ENCODE results near the gene TUBA3E.
A peak's percentile ranks its signal among the peaks of the same experiment; 100 is the strongest.
"Not testable (repeated sequence)": the region's sequence is repeated elsewhere in the genome, so short reads cannot be mapped to it uniquely, and the experiment has no call there.

TUBA3E gene

DNA sequence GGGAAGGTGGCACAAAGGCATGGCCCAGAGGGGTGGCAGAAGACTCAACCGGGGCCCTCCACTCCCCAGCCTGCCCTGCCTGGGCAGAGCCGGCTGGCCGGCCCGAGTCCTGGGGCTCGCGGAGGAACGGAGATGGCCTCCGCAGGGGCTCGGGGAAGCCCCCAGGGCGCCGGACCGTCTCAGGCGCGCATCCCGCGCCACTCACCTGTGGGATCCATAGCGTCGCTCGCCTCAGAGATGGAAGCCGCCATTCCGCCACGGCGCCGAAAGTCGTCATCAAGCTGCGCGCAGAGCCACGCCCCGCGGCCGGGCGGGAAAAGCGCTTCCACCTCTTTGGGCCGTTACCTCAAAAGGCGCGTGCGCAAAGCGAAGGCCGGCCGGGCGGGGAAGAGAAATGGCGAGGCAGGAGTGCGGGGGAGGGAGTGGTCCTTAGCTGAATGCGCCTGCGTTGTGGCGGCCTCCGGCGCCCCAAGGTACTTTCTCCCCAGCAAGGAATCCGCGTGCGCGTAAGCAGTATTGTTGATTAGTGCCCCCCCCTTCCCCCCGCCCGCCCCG lies 16.8 kb downstream of the TUBA3E start, which contains the start of gene SMPD4:
Gene SMPD4 (minus strand): TSS at position 278 of the 555 bp plus-strand sequence. CDS start 5,010 bp downstream, outside the sequence.
- TF ChIP-seq, protein P1, sequence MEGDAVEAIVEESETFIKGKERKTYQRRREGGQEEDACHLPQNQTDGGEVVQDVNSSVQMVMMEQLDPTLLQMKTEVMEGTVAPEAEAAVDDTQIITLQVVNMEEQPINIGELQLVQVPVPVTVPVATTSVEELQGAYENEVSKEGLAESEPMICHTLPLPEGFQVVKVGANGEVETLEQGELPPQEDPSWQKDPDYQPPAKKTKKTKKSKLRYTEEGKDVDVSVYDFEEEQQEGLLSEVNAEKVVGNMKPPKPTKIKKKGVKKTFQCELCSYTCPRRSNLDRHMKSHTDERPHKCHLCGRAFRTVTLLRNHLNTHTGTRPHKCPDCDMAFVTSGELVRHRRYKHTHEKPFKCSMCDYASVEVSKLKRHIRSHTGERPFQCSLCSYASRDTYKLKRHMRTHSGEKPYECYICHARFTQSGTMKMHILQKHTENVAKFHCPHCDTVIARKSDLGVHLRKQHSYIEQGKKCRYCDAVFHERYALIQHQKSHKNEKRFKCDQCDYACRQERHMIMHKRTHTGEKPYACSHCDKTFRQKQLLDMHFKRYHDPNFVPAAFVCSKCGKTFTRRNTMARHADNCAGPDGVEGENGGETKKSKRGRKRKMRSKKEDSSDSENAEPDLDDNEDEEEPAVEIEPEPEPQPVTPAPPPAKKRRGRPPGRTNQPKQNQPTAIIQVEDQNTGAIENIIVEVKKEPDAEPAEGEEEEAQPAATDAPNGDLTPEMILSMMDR (IDR thresholded peaks at IDR 0.05; ENCODE audit: borderline replicate concordance, insufficient read depth, low read depth, low read length): no peak
- peak within 1 kb of the TSS; percentile 78 for H3K4me3 ChIP-seq (ENCODE audit: low read depth, low read length)

DNA sequence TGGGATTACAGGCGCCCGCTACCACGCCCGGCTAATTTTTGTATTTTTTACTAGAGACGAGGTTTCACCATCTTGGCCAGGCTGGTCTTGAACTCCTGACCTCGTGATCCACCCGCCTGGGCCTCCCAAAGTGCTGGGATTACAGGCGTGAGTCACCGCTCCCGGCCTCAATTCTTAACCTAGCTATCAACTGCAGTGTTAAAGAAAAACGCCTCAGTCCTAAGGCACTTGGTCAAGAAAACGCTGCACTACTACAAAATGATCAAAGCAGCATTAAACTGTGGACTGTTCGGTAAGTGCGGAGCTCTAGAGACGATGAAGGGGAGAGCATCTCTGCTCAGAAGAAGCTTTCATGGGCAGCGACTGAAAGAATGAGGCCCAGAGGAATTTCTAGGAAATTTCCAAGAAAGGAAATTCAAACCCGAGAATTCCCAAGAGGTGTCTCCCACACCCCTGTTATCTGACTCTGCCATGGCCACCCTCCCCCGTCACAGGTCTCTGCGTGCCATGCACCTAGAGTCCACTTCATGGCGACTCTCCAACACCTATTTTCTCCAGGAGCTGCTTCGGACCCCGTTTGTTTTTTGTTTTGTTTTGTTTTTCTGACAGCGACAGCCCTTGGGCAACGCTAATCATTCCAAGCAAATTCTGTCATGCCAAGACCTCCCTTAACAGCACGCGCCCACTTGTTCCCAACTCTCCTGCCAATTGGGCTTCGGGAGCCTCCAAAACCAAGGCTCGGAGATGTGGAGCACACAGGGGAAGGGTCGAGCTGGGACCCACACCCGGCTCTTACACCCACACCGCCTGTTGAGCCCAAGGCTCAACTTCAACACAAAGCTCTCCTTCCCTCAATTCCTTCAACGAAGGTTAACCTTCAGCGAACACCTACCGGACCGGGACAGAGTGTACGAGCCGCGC lies 17.6 kb downstream of the TUBA3E start:
- H3K4me3 ChIP-seq (ENCODE audit: low read depth, low read length): peak overlapping the region; percentile 78

DNA sequence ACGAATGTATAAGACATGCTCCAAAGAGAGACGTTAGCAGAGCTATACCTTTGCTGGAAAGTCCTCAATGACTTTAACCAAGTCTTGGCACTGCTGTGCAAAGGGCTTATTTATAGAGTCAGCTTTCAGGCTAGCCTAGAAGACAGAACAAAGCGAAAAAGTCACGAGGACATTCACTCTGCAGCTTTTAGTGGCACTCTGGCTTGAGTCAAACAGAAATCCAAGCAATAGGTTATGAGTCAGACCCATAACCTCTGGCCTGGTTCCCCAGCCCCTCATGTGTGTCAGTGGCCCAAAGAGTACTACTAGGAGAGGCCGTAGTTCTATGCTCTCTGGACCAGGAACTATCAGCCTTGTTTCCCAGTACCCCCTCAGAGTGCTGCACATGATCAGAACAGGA lies 23.4 kb downstream of the TUBA3E start:
- not testable (repeated sequence) for H3K4me3 ChIP-seq (ENCODE audit: low read depth, low read length)

DNA sequence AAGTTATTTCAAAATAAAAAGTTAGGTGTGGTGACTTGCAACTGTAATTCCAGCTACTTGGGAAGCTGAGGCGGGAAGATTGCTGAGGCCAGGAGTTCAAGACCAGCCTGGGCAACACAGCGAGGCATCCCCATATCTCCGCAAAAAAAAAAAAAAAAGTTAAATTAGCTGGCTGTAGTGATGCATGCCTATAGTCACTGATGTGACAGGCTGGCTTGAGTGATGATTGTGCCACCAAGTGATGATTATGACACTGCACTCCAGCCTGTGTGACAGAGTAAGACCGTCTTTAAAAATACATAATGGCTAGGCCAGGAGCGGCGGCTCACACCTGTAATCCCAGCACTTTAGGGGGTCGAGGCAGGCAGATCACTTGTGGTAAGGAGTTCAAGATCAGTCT lies 28.3 kb downstream of the TUBA3E start:
- H3K4me3 ChIP-seq (ENCODE audit: low read depth, low read length): no peak overlapping the region
- TF ChIP-seq, protein P1 (IDR thresholded peaks at IDR 0.05; ENCODE audit: borderline replicate concordance, insufficient read depth, low read depth, low read length): no peak

DNA sequence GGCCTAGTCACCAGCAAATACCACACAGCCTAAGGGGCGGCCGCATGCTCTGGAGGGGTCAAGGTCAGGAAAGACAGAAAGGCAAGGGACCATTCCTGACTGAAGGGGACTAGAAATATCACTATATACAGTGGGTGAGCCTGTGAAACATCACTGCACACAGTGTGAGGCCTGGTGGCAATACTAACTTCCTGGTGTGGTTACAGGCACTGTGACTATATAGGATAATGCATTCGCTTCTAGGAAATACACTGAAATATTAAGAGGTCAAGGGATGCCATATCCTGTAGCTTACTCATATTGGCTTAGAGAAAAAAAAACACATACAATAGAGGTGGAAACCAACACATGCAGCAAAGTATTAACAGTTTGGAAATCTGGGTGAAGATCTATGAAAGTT lies 29.1 kb downstream of the TUBA3E start:
- H3K4me3 ChIP-seq (ENCODE audit: low read depth, low read length): not testable (repeated sequence)

DNA sequence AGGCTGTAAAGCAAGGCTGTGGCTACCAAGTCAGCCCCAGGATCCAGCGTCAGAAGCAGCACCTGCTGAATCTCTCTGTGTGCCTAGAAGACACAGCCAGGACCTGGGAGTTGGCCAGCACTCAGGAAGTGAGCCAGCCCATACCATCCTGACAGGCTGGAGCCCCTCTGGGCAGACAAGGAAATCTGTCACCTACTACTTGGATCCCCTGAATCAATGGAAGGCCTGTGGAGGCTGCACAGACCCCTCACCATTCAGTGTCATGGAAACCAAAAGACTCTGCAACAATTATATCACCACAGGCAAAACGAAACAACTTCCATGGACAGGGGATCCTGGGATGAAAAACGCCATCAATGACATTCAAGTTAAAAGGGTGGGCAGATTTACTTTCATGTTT lies 31.6 kb downstream of the TUBA3E start:
- not testable (repeated sequence) for H3K4me3 ChIP-seq (ENCODE audit: low read depth, low read length)

DNA sequence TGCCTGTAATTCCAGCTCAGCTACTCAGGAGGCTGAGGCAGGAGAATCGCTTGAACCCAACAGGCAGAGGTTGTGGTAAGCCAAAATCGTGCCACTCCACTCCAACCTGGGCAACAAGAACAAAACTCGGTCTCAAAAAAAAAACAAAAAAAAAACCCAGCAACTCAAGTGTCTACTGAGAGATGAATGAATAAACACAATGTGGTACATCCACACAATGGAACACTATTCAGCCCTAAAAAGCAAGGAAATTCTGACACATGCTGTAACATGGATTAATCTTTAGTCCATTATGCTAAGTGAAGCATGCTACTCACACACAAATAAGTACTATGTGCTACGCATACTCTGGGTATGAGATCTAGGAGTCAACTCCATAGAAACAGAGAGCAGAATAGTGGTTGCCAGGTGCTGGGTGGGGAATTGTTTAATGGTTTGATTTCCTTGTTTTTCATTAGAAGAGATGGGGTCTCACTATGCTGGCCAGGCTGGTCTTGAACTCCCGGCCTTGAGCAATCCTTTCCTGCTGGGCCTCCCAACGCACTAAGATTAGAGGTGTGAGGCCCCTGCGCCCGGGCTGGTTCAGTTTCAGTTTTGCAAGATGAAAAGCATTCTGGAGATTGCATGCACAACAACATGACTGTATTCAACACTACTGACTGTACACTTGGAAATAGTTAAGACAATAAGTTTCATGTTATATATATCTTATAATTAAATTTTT lies 32.8 kb downstream of the TUBA3E start:
- no peak overlapping the region for H3K4me3 ChIP-seq (ENCODE audit: low read depth, low read length)
- TF ChIP-seq, protein P1 (IDR thresholded peaks at IDR 0.05; ENCODE audit: borderline replicate concordance, insufficient read depth, low read depth, low read length): no peak

DNA sequence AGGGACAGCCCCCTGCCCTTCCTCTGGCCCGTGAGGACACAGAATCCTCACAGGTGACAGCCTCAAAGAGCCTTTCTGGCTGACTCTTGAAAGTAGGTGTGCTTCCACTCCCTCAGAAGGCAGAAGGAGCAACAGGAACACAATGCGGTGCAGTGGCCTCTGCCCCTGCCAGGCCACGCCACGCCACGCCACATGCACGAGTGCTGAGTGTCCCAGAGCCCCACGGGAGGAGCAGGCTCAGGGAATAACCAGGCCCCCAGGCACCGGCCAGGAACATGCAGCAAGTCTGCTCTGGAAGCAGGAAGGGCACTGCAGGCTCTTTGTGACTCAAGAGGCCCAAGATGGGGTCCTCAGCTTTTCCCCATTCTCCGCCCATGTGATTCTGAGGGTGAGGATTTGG lies 35.3 kb downstream of the TUBA3E start:
- TF ChIP-seq, protein P1 (IDR thresholded peaks at IDR 0.05; ENCODE audit: borderline replicate concordance, insufficient read depth, low read depth, low read length): no peak
- no peak overlapping the region for H3K4me3 ChIP-seq (ENCODE audit: low read depth, low read length)

DNA sequence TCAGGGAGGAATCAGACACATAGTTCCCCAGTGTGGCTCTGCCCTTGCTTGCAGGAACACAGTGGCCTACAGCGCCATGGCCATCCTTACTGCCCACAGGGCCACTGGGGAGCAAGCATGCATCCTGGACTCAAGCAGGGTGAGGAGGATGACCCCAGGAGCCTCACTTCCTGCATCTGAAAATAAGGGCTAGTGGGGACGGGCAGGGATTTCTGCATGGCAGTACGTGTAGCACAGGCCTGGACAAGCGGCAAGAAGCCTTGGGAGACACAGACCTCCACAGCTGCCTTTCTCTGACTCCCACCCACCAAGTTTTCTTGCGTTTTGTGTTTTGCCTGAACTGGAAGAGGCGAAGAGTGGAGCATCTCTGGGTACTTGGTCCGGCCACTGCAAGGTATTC lies 35.8 kb downstream of the TUBA3E start:
- not testable (repeated sequence) for H3K4me3 ChIP-seq (ENCODE audit: low read depth, low read length)

DNA sequence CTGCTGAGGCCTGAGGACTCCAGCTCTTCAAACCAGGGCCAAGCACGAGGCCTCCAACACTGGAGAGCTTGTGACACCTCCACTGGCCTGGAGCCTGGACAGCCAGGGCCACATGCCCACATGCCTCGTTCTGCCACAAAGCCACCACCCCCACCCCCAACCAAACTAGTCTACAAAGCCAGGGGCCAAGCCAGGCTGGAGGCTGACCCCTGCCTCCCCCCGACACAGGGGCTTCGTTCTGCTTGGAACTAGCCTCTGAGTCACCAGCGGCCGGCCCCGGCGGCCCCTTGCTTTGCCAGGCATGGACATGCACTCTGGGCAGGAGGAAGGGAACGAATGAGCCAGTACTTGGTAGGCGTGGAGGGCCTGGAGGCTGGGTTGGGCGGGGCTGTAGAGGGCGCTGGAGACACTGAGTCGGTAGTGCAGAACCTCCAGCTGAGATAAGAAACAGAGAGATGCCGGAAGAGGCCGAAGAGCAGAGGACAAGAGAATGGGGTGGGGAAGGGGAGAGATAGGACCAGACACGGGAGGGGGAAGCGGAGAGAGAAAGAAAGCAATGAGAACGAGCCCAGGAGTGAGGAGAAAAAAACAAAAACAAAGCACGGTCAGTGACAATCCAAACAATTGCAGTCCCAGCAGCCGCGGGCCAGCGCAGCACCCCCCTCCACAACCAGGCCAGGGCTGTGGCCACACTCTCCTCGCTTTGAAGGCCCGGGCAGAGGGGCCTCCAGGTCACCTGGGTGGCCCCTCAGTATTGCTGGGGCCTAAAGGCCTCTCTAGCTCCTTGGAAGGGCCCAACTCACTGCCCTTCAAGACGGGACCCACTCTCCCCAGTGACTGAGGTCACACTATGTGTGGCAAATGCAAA lies 37.2 kb downstream of the TUBA3E start:
- H3K4me3 ChIP-seq (ENCODE audit: low read depth, low read length): not testable (repeated sequence)
